ENCODE measurements around the gene TNXB. TPM values are rescaled to one million over a fixed set of nuclear protein-coding genes. Genes with fewer than 3 reads are reported as not detected.
"Not testable (repeated sequence)": the region's sequence is repeated elsewhere in the genome, so short reads cannot be mapped to it uniquely, and the experiment has no call there.

TNXB gene
- total RNA-seq, 4 donors from 2014 or later: 42.2 to 112 (median 80.9) TPM

- Histone ChIP-seq H3K4me1 (peaks cover 0 to 27% of the 10 kb centered on the region in 2 donors), H3K36me3 (no peaks in the 10 kb centered on the region), H3K9me3 (no peaks in the 10 kb centered on the region), H3K4me3 (replicated peaks in 1 of 3) (no peak overlapping the region), H3K27me3 (no peaks in the 10 kb centered on the region), H3K27ac (peak overlapping the region; percentile 14 to 82 (median 71))
- no peak for TF ChIP-seq POLR2A (IDR thresholded peaks at IDR 0.05)
- no peak for TF ChIP-seq CTCF (IDR thresholded peaks at IDR 0.05)
- WGBS, 2 donors: 35 to 41% methylated on average over 10 to 11 of the region's 14 CpGs
- intact Hi-C loops (cut with DNase I): loop anchor here (10.0 kb wide), 2 partner anchors 68 to 108 kb away; partner anchors contain the start of genes PPT2 and PRRT1
- DNase-seq: peak; percentile 5 to 10
Measured at GRCh38 chr6:32046450-32047083, 62.6 kb downstream of the TNXB start.

GRCh38 chr6:32045811-32046449 is 63.2 kb downstream of the TNXB start:
- no peak for TF ChIP-seq CTCF (IDR thresholded peaks at IDR 0.05)
- TF ChIP-seq POLR2A (IDR thresholded peaks at IDR 0.05): no peak
- peak; percentile 12 to 32 for DNase-seq
- intact Hi-C loops (cut with DNase I): loop anchor here (10.0 kb wide), 2 partner anchors 69 to 109 kb away; partner anchors contain the start of genes PPT2 and PRRT1
- 58 to 67% methylated on average over 9 to 20 of the region's 22 CpGs for WGBS, 2 donors
- Histone ChIP-seq H3K27ac (peak overlapping the region; percentile 14 to 82 (median 71)), H3K36me3 (no peaks in the 10 kb centered on the region), H3K4me3 (replicated peaks in 1 of 3) (no peak overlapping the region), H3K4me1 (peaks cover 0 to 27% of the 10 kb centered on the region in 2 donors), H3K9me3 (no peaks in the 10 kb centered on the region), H3K27me3 (no peaks in the 10 kb centered on the region)

- DNase-seq; H3K27me3 ChIP-seq; H3K9me3 ChIP-seq; H3K36me3 ChIP-seq; H3K4me3 ChIP-seq (replicated peaks in 1 of 3); H3K27ac ChIP-seq: not testable (repeated sequence)
- WGBS, 2 donors: 90 to 92% methylated on average over 5 to 8 of the region's 18 CpGs
- H3K4me1 ChIP-seq: peaks cover 0 to 27% of the 10 kb centered on the region in 2 donors
- intact Hi-C loops (cut with DNase I): loop anchor here (10.0 kb wide), 2 partner anchors 70 to 110 kb away; partner anchors contain the start of genes PPT2 and PRRT1
Measured at GRCh38 chr6:32044916-32045315, 64.2 kb downstream of the TNXB start.

GRCh38 chr6:32043589-32044380 is 65.4 kb downstream of the TNXB start:
- H3K4me3 ChIP-seq (replicated peaks in 1 of 3); H3K27me3 ChIP-seq; H3K36me3 ChIP-seq; H3K27ac ChIP-seq; H3K9me3 ChIP-seq; DNase-seq: not testable (repeated sequence)
- intact Hi-C loops (cut with DNase I): loop anchor here (10.0 kb wide), 2 partner anchors 71 to 111 kb away; partner anchors contain the start of genes PPT2 and PRRT1
- WGBS, 2 donors: 81 to 93% methylated on average over 11 to 12 of the region's 31 CpGs
- peaks cover 0 to 27% of the 10 kb centered on the region in 2 donors for H3K4me1 ChIP-seq

GRCh38 chr6:32042276-32042675 is 66.9 kb downstream of the TNXB start:
- H3K4me1 ChIP-seq: peaks cover 0 to 14% of the 10 kb centered on the region in 2 donors
- intact Hi-C loops (cut with DNase I): loop anchor here (10.0 kb wide), 2 partner anchors 73 to 113 kb away; partner anchors contain the start of genes PPT2 and PRRT1
- not testable (repeated sequence) for H3K9me3 ChIP-seq; DNase-seq; H3K36me3 ChIP-seq; H3K4me3 ChIP-seq (replicated peaks in 1 of 3); H3K27me3 ChIP-seq; H3K27ac ChIP-seq
- WGBS, 2 donors: 100% methylated on average over 3 of the region's 15 CpGs; no CpG with 5 or more reads in 1 of the 2 donors

GRCh38 chr6:32041385-32041784 is 67.8 kb downstream of the TNXB start:
- intact Hi-C loops (cut with DNase I): loop anchor here (10.0 kb wide), 2 partner anchors 73 to 113 kb away; partner anchors contain the start of genes PPT2 and PRRT1
- not testable (repeated sequence) for H3K9me3 ChIP-seq; DNase-seq; H3K27ac ChIP-seq; H3K4me1 ChIP-seq; H3K27me3 ChIP-seq; H3K36me3 ChIP-seq; H3K4me3 ChIP-seq (replicated peaks in 1 of 3)
- 66% methylated on average over 5 of the region's 10 CpGs; no CpG with 5 or more reads in 1 of the 2 donors for WGBS, 2 donors

GRCh38 chr6:32041050-32041321 is 68.2 kb downstream of the TNXB start:
- no CpG with 5 or more reads among the region's 13 CpGs for WGBS, 2 donors

GRCh38 chr6:32040299-32041049 is 68.7 kb downstream of the TNXB start:
- H3K36me3 ChIP-seq; H3K27me3 ChIP-seq; DNase-seq; H3K27ac ChIP-seq; H3K4me3 ChIP-seq (replicated peaks in 1 of 3); H3K4me1 ChIP-seq; H3K9me3 ChIP-seq: not testable (repeated sequence)
- intact Hi-C loops (cut with DNase I): loop anchor here (10.0 kb wide), 2 partner anchors 74 to 114 kb away; partner anchors contain the start of genes PPT2 and PRRT1
- no CpG with 5 or more reads among the region's 43 CpGs for WGBS, 2 donors

More at GRCh38 chr6:32041050-32041321, 68.2 kb downstream of the TNXB start:
- H3K36me3 ChIP-seq; H3K27me3 ChIP-seq; DNase-seq; H3K27ac ChIP-seq; H3K4me1 ChIP-seq; H3K4me3 ChIP-seq (replicated peaks in 1 of 3); H3K9me3 ChIP-seq: not testable (repeated sequence)
- intact Hi-C loops (cut with DNase I): loop anchor here (10.0 kb wide), 2 partner anchors 74 to 114 kb away; partner anchors contain the start of genes PPT2 and PRRT1
